Choroid plexus epithelial cell (primary cell): ENCODE data around the gene UCN3.

Experiments used
- DNase-seq: peaks from one replicate; pipeline ENCODE4 v3.0.0-alpha.2; 2010; ENCODE audit warnings: low read depth
- H3K4me3 ChIP-seq: 2 replicates; pipeline ENCODE4 v1.5.1; 2011; ENCODE audit warnings: low read depth, mild to moderate bottlenecking, control low read depth, low read length, moderate library complexity
- TF ChIP-seq, protein P1 (sequence below): conservative IDR thresholded peaks from 2 replicates; pipeline ENCODE4 v1.5.1; 2011; ENCODE audit warnings: low read depth, mild to moderate bottlenecking, control low read depth, inconsistent platforms, low read length, moderate library complexity

The UCN3 gene

DNA sequence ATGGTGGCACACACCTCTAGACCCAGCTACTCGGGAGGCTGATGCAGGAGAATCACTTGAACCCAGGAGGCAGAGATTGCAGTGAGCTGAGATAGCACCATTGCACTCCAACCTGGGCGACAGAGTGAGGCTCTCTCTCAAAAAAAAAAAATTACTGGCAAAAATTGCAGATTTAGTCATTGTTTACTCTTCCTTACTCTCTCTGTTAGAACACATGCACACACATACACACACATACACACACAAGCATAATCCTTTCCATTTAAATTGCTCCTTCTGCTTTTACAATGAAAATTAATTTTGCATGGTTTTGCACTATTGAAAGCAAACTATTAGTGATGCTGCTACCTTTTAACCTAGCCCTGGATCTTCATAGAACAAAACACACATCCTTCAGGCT lies 15.4 kb upstream of the UCN3 start:
- no peak for DNase-seq
- TF ChIP-seq, protein P1, sequence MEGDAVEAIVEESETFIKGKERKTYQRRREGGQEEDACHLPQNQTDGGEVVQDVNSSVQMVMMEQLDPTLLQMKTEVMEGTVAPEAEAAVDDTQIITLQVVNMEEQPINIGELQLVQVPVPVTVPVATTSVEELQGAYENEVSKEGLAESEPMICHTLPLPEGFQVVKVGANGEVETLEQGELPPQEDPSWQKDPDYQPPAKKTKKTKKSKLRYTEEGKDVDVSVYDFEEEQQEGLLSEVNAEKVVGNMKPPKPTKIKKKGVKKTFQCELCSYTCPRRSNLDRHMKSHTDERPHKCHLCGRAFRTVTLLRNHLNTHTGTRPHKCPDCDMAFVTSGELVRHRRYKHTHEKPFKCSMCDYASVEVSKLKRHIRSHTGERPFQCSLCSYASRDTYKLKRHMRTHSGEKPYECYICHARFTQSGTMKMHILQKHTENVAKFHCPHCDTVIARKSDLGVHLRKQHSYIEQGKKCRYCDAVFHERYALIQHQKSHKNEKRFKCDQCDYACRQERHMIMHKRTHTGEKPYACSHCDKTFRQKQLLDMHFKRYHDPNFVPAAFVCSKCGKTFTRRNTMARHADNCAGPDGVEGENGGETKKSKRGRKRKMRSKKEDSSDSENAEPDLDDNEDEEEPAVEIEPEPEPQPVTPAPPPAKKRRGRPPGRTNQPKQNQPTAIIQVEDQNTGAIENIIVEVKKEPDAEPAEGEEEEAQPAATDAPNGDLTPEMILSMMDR: no peak
- no peak overlapping the region for H3K4me3 ChIP-seq

DNA sequence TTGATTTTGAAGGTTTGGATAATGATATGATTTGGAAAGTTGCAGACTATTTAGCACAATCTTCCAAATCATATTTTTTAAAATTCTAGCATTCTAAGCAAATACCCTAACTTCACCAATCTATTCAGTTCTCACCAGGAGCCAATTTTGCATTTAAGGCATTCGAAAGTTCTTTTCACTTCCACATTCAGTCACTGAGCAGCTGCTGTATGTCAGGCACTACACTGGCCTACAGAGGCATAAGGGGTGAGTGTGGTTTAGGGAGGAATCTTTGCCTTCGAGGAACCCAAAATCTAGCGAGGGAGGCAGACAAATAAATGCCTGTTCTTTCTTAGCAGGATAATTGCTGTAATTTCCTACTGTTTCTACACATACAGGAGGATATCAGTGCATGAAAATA lies 10.7 kb upstream of the UCN3 start:
- H3K4me3 ChIP-seq: no peak overlapping the region
- no peak for DNase-seq
- TF ChIP-seq, protein P1: no peak

DNA sequence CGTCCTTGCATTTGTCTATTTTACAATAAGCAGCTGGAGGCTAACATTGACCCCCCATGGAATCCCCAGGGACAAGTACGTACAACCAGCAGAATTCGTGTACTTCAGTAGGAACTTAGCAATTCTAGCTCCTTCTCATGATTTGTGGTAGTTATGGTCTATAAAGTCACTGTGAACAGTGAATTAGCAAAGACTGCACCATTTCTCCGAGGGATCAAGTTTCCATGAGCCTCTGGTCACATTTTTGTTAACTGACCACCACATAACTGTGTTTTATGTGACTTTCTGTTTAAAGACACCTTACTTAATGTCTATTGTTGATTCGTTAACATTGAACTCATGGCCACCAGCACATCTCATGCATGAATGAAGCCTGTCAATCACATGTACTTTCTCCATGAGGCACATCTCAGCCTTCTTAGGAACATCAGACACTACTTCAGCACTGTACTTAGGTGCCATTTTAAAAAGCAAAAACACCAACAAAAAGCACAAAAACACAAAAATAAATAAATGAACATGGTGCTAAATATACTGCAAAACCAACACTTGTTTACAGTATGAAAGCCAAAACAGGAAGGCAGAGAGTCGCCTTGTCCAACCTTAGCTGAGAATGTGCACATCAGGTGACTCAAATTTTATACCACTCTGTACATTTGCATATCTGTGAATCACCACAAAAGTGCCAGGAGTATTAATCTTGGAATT lies 9.0 kb upstream of the UCN3 start:
- H3K4me3 ChIP-seq: no peak overlapping the region
- DNase-seq: no peak
- TF ChIP-seq, protein P1: no peak

DNA sequence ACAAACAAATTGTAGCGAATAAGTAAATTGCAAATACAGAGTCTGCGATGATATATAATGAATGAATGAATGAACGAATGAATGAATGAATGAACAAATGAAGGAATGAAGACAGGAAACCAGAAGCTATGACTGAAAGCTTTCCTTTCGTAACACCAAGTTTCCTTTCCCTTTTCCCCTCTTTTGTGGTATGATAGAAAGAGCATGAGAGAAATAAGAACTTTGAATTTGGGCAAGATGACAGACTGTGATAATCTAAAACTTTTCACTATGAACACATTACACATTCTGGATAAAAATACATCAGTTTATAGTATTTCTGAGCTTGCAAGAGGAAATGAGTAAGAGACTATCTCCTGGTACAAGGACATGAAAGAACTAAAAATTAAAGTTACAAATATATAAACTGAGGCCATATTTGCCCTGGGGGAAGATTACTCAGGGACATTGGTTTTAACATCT lies 8.4 kb upstream of the UCN3 start:
- TF ChIP-seq, protein P1: no peak
- no peak overlapping the region for H3K4me3 ChIP-seq
- peak; percentile 14 for DNase-seq

DNA sequence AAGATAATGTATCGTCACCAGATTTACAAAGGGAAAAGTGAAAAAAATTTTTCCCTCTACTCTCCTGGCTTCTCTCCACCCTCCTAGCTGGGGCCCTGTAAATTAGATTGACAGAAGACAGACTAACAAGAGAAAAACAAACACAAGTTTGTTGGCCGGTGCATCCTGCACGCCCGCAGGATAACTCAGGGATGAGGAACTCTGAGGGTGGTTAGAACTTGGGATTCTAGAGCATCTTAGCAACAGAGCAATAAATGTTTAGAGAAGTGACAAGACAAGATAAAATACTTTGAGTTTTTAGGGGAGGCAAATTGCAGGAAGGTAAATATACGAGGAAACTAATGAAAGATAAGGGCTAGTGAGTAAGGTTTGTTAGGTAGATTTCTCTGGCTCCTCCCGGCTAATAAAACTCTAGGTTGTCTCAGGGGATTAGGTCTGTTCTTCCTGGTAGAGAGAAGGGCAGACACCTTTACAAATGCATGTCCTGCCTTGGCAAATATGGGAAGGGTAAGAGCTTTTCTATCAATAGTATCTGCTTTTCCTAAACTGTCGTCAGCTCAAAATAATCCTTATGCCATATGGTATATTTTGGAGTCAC lies 4.3 kb upstream of the UCN3 start:
- TF ChIP-seq, protein P1: no peak
- no peak overlapping the region for H3K4me3 ChIP-seq
- no peak for DNase-seq

DNA sequence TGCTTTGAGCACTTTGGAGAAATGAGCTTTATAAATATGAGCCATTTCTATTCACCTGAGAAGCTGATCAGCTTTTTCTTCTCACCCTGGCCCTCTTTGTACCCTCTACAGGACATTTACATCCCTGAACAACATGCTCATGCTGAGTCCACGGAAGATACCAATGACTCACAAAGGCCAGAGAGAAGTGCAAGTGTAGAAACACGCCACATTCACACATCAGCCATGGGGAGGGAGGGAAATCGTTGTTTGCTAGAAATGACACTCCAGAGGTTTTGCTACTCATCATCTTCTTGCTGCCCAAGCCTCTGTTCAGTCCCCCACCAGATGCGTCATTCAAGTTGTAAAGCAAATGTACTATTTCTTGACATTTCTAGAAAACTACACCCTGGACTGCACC lies 2.8 kb upstream of the UCN3 start:
- H3K4me3 ChIP-seq: no peak overlapping the region
- DNase-seq: no peak
- TF ChIP-seq, protein P1: no peak

DNA sequence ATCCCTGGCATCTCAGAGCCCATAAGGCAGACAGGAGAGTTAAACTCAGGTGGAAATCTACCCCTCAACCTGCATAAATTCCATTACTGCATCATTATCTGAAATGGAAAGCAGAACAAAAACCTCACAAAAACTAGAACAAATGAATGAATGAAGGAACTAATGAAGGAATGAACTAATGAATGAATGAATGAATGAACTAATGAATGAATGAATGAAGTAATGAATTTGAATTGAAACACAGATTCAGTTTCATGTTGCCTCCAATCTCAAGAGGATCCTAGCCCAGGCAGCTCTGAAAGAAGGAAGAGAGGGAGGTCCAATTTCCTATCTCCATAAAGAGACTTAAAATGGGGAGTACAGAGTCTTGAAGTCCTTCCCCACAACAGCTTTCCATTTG lies 1.9 kb upstream of the UCN3 start:
- TF ChIP-seq, protein P1: no peak
- no peak overlapping the region for H3K4me3 ChIP-seq
- DNase-seq: no peak
